CD8-positive, alpha-beta memory T cell (primary cell): Measurements from ENCODE around the gene TMEM91. TPM values are rescaled to one million over a fixed set of nuclear protein-coding genes. Genes with fewer than 3 reads are reported as not detected.

Experiments
- CTCF ChIA-PET: fragments of 350-600 bp; sonication (Branson Sonifier 250); formaldehyde crosslinking; loops from one replicate; lab custom pipeline; 2021; ENCODE audit warnings: antibody characterized with exemption; lab: Charles Lee
- POLR2A ChIA-PET: fragments of 350-600 bp; sonication (Branson Sonifier 250); formaldehyde crosslinking; loops from one replicate; lab custom pipeline; 2021; ENCODE audit warnings: antibody characterized with exemption; lab: Charles Lee
- DNase-seq, 5 donors: peaks; one replicate each; pipeline versions ENCODE4 v3.0.0 to v3.0.0-alpha.2; 2020 to 2022; ENCODE audit warnings: mixed read lengths in 1 of 5
- H3K27ac ChIP-seq: one replicate; pipeline ENCODE4 v1.7.0; 2013; ENCODE audit warnings: low read depth, mild to moderate bottlenecking, low read length, moderate library complexity
- H3K27me3 ChIP-seq: 2 replicates; pipeline ENCODE4 v1.7.0; 2013; ENCODE audit warnings: low read length, mild to moderate bottlenecking; ENCODE audit not compliant: insufficient read depth, poor library complexity, severe bottlenecking
- H3K36me3 ChIP-seq: 2 replicates; pipeline ENCODE4 v1.7.0; 2013; ENCODE audit warnings: mild to moderate bottlenecking, low read length, moderate library complexity; ENCODE audit not compliant: insufficient read depth
- H3K4me1 ChIP-seq: 2 replicates; pipeline ENCODE4 v1.7.0; 2013; ENCODE audit warnings: mild to moderate bottlenecking, low read length, moderate library complexity; ENCODE audit not compliant: insufficient read depth
- H3K4me3 ChIP-seq: 2 replicates; pipeline ENCODE4 v1.7.0; 2013; ENCODE audit warnings: mild to moderate bottlenecking, low read length
- H3K9me3 ChIP-seq: 2 replicates; pipeline ENCODE4 v1.7.0; 2013; ENCODE audit warnings: mild to moderate bottlenecking, low read length
- H3K27ac Mint-ChIP-seq, 8 donors: one replicate each; pipeline ENCODE4 v1.8.0; 2020 to 2021; ENCODE audit warnings: mixed read lengths in 8 of 8, mild to moderate bottlenecking in 6 of 8, inconsistent platforms in 3 of 8, moderate library complexity in 3 of 8
- H3K27me3 Mint-ChIP-seq, 2 donors: one replicate each; pipeline ENCODE4 v1.8.0; 2020 to 2021; ENCODE audit warnings: mixed read lengths in 2 of 2, mild to moderate bottlenecking in 1 of 2, moderate library complexity in 1 of 2
- H3K36me3 Mint-ChIP-seq, 3 donors: one replicate each; pipeline ENCODE4 v1.8.0; 2020 to 2021; ENCODE audit warnings: mixed read lengths in 3 of 3, inconsistent platforms in 1 of 3, mild to moderate bottlenecking in 1 of 3
- H3K4me1 Mint-ChIP-seq, 3 donors: one replicate each; pipeline ENCODE4 v1.8.0; 2020 to 2021; ENCODE audit warnings: mixed read lengths in 3 of 3, inconsistent platforms in 1 of 3, mild to moderate bottlenecking in 1 of 3
- H3K4me3 Mint-ChIP-seq, 7 donors: one replicate each; pipeline ENCODE4 v1.8.0; 2020 to 2021; ENCODE audit warnings: mixed read lengths in 7 of 7, mild to moderate bottlenecking in 6 of 7, moderate library complexity in 4 of 7, inconsistent platforms in 2 of 7
- H3K9me3 Mint-ChIP-seq, 5 donors: one replicate each; pipeline ENCODE4 v1.8.0; 2020 to 2022; ENCODE audit warnings: mixed read lengths in 5 of 5, mild to moderate bottlenecking in 3 of 5, moderate library complexity in 2 of 5, inconsistent platforms in 1 of 5
- polyA plus RNA-seq: library from polyadenylated mRNA; unstranded; fragments of 300-500 nt; fragmentation: Illumina TruSeq; gene quantifications from one replicate; pipeline ENCODE4 v1.2.3, GENCODE V29; 2021
- total RNA-seq, 2 experiments: library from RNA; stranded (reverse); gene quantifications; one replicate each; pipeline ENCODE4 v1.2.3, GENCODE V29; 2021

The TMEM91 gene
- total and polyA plus RNA-seq, 3 experiments from 2014 or later: 2.6 to 3.8 (median 3.7) TPM

DNA sequence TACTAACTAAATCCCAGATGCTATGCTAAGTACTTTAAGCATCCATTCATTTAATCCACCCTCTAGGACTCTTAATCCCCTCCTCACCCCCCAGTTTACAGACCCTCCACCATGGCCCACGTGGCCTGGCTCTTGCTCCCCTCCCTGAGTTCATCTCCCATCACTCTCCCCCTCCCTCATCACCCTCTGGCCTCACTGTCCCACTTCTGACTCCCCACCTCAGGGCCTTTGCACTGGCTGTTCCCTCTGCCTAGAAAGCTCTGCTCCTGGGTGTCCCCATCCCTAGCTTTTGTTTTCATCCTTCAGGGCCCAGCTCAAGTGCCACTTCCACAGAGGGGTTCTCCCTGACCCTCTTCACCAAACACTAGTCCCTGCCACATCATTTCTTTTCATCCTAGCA lies 16.6 kb upstream of the TMEM91 start:
- POLR2A ChIA-PET: no interaction called here
- no peak overlapping the region for H3K27ac ChIP-seq
- H3K27ac Mint-ChIP-seq: peak overlapping the region in 2 of 8 donors; percentile 41 to 77
- H3K27me3 Mint-ChIP-seq: peaks cover 0 to 5% of the 10 kb centered on the region in 2 donors
- H3K27me3 ChIP-seq: no peaks in the 10 kb centered on the region
- CTCF ChIA-PET: interaction anchor here (1.2 to 1.5 kb wide), 2 partner anchors 8 to 52 kb away, joined by 4 read pairs; no protein-coding TSS in a partner anchor
- H3K4me3 ChIP-seq: no peak overlapping the region
- no peaks in the 10 kb centered on the region for H3K36me3 ChIP-seq
- no peaks in the 10 kb centered on the region for H3K9me3 ChIP-seq
- H3K4me3 Mint-ChIP-seq: no peak overlapping the region
- peaks cover 54 to 69% (median 60%) of the 10 kb centered on the region in 3 donors for H3K4me1 Mint-ChIP-seq
- peaks cover 0 to 13% (median 1%) of the 10 kb centered on the region in 3 donors for H3K36me3 Mint-ChIP-seq
- DNase-seq: no peak
- H3K9me3 Mint-ChIP-seq: no peaks in the 10 kb centered on the region
- H3K4me1 ChIP-seq: peaks cover 60% of the 10 kb centered on the region

DNA sequence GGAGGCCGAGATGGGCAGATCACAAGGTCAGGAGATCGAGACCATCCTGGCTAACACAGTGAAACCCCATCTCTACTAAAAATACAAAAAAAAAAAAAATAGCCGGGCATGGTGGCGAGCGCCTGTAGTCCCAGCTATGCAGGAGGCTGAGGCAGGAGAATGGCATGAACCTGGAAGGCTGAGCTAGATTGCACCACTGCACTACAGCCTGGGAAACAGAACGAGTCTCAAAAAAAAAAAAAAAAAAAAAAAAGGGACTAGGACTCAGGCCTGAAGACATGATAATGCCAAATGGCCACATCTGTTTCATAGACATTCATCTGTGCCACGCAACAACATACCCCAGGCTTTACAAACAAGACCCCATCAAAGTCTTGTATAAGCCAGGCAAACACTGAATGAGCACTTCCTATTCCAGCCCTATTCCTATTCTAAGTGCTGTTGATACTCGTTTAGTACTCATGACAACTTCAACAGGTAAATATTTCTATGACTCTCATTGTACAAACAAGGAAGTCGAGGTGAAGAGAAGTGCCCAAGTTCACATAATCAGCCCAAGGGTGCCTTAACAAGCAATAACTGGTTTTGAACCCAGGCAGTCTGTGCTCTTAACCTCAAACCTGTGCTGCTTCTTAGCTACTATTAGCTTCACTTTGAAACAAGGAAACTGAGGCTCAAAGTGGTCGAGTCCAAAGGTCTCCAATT lies 14.0 kb upstream of the TMEM91 start:
- Mint-ChIP-seq H3K4me1 (peaks cover 34 to 54% (median 40%) of the 10 kb centered on the region in 3 donors), H3K9me3 (no peaks in the 10 kb centered on the region), H3K27ac (peak overlapping the region in 7 of 8 donors; percentile 56 to 100 (median 99)), H3K36me3 (peaks cover 0 to 12% (median 1%) of the 10 kb centered on the region in 3 donors), H3K4me3 (peak overlapping the region; percentile 49 to 98 (median 97)), H3K27me3 (peaks cover 0 to 2% of the 10 kb centered on the region in 2 donors)
- Histone ChIP-seq H3K4me1 (peaks cover 37% of the 10 kb centered on the region), H3K27me3 (no peaks in the 10 kb centered on the region), H3K9me3 (no peaks in the 10 kb centered on the region), H3K27ac (no peak overlapping the region), H3K36me3 (no peaks in the 10 kb centered on the region), H3K4me3 (no peak overlapping the region)
- no peak for DNase-seq
- POLR2A ChIA-PET: interaction anchor here (5.1 kb wide), 1 partner anchor 10 kb away, joined by 111 read pairs; the partner anchor contains the start of gene TGFB1
- CTCF ChIA-PET: interaction anchor here (2.9 to 4.4 kb wide), 2 partner anchors 9 to 35 kb away, joined by 9 to 63 read pairs; partner anchors contain the start of gene TGFB1

DNA sequence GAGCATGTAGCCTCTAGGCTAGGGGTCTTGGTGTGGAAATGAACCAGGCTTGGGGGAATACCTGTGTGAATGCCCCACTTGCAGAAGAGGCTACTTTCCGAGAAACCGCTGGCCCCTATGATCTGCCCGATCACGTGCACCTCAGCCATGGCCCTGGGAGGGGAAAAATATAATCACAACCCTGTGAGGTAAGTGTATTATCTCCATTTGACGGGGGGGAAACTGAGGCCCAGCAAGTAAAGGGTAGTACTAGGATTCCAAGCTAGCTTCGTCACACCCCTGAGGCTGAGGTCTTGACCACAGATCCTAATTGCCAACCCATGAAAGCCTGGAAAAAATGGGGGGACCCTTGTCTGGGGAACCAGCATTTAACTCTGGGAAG lies 13.0 kb upstream of the TMEM91 start:
- Mint-ChIP-seq H3K27ac (peak overlapping the region; percentile 99 to 100 (median 100)), H3K4me3 (peak overlapping the region; percentile 87 to 98 (median 97)), H3K4me1 (peaks cover 26 to 43% (median 29%) of the 10 kb centered on the region in 3 donors), H3K36me3 (peaks cover 0 to 12% (median 1%) of the 10 kb centered on the region in 3 donors), H3K9me3 (no peaks in the 10 kb centered on the region), H3K27me3 (peaks cover 0 to 2% of the 10 kb centered on the region in 2 donors)
- H3K27me3 ChIP-seq: no peaks in the 10 kb centered on the region
- H3K9me3 ChIP-seq: no peaks in the 10 kb centered on the region
- DNase-seq: no peak
- ChIA-PET POLR2A (interaction anchor here (0.6 to 5.1 kb wide), 12 partner anchors 11 to 1173 kb away, joined by 3 to 111 read pairs (median 5); partner anchors contain the start of genes CCDC97, HNRNPUL1, SERTAD3 and SNRPA), CTCF (interaction anchor here (0.6 to 4.4 kb wide), 8 partner anchors 10 to 159 kb away, joined by 3 to 63 read pairs (median 4); partner anchors contain the start of gene TGFB1)
- H3K36me3 ChIP-seq: no peaks in the 10 kb centered on the region
- H3K4me3 ChIP-seq: peak overlapping the region; percentile 95
- peak overlapping the region; percentile 100 for H3K27ac ChIP-seq
- H3K4me1 ChIP-seq: peaks cover 28% of the 10 kb centered on the region

DNA sequence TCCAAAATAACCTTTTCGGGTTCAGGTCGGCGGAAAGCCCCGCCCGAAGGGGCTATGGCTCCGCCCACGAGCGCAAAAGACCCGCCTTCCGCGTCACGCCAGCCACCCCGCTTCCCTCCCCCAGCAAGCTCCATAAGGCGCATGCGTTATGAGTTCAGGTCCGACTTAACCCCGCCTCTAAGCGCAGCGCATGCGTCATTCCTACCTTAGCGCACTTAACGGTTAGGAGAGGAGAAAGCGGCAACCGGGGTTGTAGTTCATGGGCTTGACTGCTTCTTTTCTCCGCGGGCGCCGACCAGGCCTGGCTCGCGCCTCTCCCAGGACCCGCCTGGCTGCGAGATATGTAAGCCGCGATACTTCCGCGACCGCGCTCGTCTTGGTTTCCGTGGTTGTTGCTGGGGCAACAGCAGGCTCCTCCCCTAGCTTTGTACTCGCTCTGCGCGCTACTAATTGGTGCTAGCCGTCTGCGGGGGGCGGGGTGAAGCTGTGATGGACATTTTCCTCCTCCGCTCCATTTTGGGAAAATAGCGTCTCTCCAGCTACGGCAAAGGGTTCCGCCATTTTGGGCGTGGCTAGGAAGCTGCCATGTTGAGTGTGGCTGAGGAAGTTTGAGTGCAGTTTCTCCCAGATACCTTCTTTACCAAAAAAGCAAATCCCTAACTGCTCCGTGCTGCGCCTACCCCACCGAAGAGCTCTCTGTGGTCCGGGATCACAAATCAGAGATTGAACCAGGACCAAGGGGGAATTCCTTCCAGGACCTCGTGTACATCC lies 12.4 kb upstream of the TMEM91 start, which contains the start of gene B9D2:
TSS of gene B9D2 (minus strand) at position 397 of the 771 bp plus-strand sequence. CDS start 630 bp downstream, outside the sequence.
- Mint-ChIP-seq H3K4me1 (peaks cover 23 to 40% (median 26%) of the 10 kb centered on the region in 3 donors), H3K27me3 (peaks cover 0 to 2% of the 10 kb centered on the region in 2 donors), H3K9me3 (no peaks in the 10 kb centered on the region), H3K27ac (peak within 1 kb of the TSS; percentile 99 to 100 (median 100)), H3K4me3 (peak within 1 kb of the TSS; percentile 87 to 98 (median 97)), H3K36me3 (peaks cover 0 to 12% (median 1%) of the 10 kb centered on the region in 3 donors)
- CTCF ChIA-PET: interaction anchor here (0.6 to 4.4 kb wide), 13 partner anchors 11 to 205 kb away, joined by 3 to 63 read pairs (median 4); partner anchors contain the start of gene TGFB1
- H3K9me3 ChIP-seq: no peaks in the 10 kb centered on the region
- H3K4me1 ChIP-seq: peaks cover 22% of the 10 kb centered on the region
- POLR2A ChIA-PET: interaction anchor here (0.6 to 5.1 kb wide), 13 partner anchors 12 to 1174 kb away, joined by 3 to 111 read pairs (median 5); partner anchors contain the start of genes CCDC97, HNRNPUL1, SERTAD3 and SNRPA
- H3K27me3 ChIP-seq: no peaks in the 10 kb centered on the region
- peak within 1 kb of the TSS; percentile 100 for H3K27ac ChIP-seq
- no peaks in the 10 kb centered on the region for H3K36me3 ChIP-seq
- H3K4me3 ChIP-seq: peak within 1 kb of the TSS; percentile 95
- DNase-seq: peak; percentile 96 to 99 (median 99)

DNA sequence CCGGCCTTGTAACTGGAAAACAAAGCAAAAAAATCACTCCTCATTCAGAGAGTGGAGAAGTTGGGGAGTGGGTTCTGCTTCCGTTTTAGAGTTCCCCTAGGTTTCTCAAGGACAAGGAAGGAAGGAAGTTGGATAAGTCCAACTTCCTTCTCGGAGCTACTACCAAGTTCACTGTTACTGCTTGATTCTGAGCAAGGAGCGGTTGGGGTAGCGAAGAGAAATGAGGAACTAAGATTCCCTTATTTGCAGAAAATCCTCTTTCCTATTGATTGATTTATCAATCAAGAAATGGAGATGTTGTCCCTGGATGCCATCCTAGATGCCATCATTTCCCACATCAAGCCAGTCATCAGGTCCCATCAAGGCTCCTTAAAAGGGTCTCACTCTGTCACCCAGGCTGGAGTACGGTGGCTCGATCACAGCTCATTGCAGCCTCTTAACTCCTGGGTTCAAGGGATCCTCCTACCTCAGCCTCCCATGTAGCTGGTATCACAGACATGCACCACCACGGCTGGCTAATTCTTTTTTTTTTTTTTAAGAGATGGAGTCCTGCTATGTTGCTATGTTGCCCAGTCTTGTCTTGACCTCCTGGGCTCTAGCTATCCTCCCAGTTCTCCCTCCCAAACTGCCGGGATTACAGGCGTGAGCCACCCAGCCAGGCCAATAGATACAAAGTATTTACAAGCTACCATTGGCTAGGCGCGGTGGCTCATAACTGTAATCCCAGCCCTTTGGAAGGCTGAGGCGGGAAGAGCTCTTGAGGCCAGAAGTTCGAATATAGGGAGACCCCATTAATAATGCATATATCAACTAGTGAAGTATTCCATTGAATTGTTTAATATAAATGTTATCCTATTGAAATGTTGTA lies 11.6 kb upstream of the TMEM91 start:
- H3K4me3 Mint-ChIP-seq: peak overlapping the region; percentile 87 to 98 (median 97)
- peak overlapping the region; percentile 95 for H3K4me3 ChIP-seq
- peak overlapping the region; percentile 100 for H3K27ac ChIP-seq
- no peaks in the 10 kb centered on the region for H3K9me3 ChIP-seq
- no peaks in the 10 kb centered on the region for H3K36me3 ChIP-seq
- H3K36me3 Mint-ChIP-seq: peaks cover 0 to 12% (median 1%) of the 10 kb centered on the region in 3 donors
- no peak for DNase-seq
- H3K4me1 ChIP-seq: peaks cover 22% of the 10 kb centered on the region
- ChIA-PET CTCF (interaction anchor here (0.7 to 4.4 kb wide), 13 partner anchors 11 to 204 kb away, joined by 3 to 63 read pairs (median 4); partner anchors contain the start of gene TGFB1), POLR2A (interaction anchor here (0.5 to 5.1 kb wide), 10 partner anchors 13 to 614 kb away, joined by 3 to 111 read pairs (median 5); partner anchors contain the start of genes CCDC97, HNRNPUL1, SNRPA and TGFB1)
- no peaks in the 10 kb centered on the region for H3K27me3 Mint-ChIP-seq
- H3K27ac Mint-ChIP-seq: peak overlapping the region; percentile 99 to 100 (median 100)
- no peaks in the 10 kb centered on the region for H3K9me3 Mint-ChIP-seq
- H3K4me1 Mint-ChIP-seq: peaks cover 23 to 39% (median 26%) of the 10 kb centered on the region in 3 donors
- H3K27me3 ChIP-seq: no peaks in the 10 kb centered on the region

DNA sequence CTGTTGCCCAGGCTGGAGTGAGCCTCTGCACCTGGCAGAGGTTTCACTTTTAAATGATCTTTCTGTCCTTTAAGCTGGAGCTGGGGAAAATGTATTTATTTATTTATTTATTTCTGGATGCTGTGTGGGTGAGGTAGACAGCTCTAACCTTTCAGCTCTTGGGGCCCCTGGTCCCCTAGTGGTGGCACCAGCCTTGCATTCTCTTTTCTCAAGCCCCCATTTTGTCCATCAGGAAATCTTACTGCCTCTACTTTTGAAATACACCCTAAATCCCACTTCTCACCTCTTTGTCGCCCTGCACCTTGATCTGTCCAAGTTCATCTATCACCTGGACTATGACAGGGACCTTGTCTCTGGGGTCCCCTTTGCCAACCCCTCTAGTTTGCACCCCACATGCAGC lies 10.2 kb upstream of the TMEM91 start:
- no peaks in the 10 kb centered on the region for H3K27me3 Mint-ChIP-seq
- H3K9me3 Mint-ChIP-seq: no peaks in the 10 kb centered on the region
- H3K27ac ChIP-seq: peak overlapping the region; percentile 45
- H3K4me3 ChIP-seq: no peak overlapping the region
- no peaks in the 10 kb centered on the region for H3K27me3 ChIP-seq
- H3K36me3 Mint-ChIP-seq: peaks cover 0 to 12% (median 1%) of the 10 kb centered on the region in 3 donors
- H3K4me3 Mint-ChIP-seq: peak overlapping the region in 3 of 7 donors; percentile 25 to 63 (median 36)
- no peaks in the 10 kb centered on the region for H3K36me3 ChIP-seq
- peaks cover 21% of the 10 kb centered on the region for H3K4me1 ChIP-seq
- ChIA-PET POLR2A (interaction anchor here (0.6 kb wide), 1 partner anchor 577 kb away, joined by 3 read pairs; no protein-coding TSS in a partner anchor), CTCF (interaction anchor here (0.7 to 4.4 kb wide), 7 partner anchors 12 to 203 kb away, joined by 3 to 63 read pairs (median 5); partner anchors contain the start of gene TGFB1)
- H3K4me1 Mint-ChIP-seq: peaks cover 23 to 36% (median 26%) of the 10 kb centered on the region in 3 donors
- peak overlapping the region in 5 of 8 donors; percentile 5 to 70 (median 34) for H3K27ac Mint-ChIP-seq
- DNase-seq: no peak
- no peaks in the 10 kb centered on the region for H3K9me3 ChIP-seq
